HepG2 (cell line): Measurements from ENCODE around the gene DHRS1. TPM values are rescaled to one million over a fixed set of nuclear protein-coding genes. Genes with fewer than 3 reads are reported as not detected.

Experiments
- CENPBD1 ChIP-seq: sonication (generic); formaldehyde crosslinking; IDR thresholded peaks from 2 replicates; pipeline ENCODE4 v1.8.0; 2022; ENCODE audit warnings: missing genetic modification reagents, low read depth, mild to moderate bottlenecking, borderline replicate concordance
- FOSL1 ChIP-seq: sonication (generic); formaldehyde crosslinking; IDR thresholded peaks from 2 replicates; pipeline ENCODE4 v1.9.0; 2021; ENCODE audit warnings: missing genetic modification reagents, borderline replicate concordance
- FOSL2 ChIP-seq: sonication (generic); formaldehyde crosslinking; IDR thresholded peaks from 2 replicates; pipeline ENCODE4 v1.4.0; 2020; ENCODE audit warnings: missing genetic modification reagents
- GABPB1 ChIP-seq: IDR thresholded peaks from 2 replicates; pipeline ENCODE4 v1.6.1; 2016; ENCODE audit warnings: mild to moderate bottlenecking, missing genetic modification reagents, moderate library complexity, missing compliant biosample characterization
- GMEB1 ChIP-seq: sonication (generic); formaldehyde crosslinking; IDR thresholded peaks from 2 replicates; pipeline ENCODE4 v1.5.1; 2020; ENCODE audit warnings: missing genetic modification reagents, mild to moderate bottlenecking, borderline replicate concordance
- KDM2A ChIP-seq: sonication (generic); formaldehyde crosslinking; IDR thresholded peaks from 2 replicates; pipeline ENCODE4 v1.4.0; 2020; ENCODE audit warnings: low read depth, missing genetic modification reagents, borderline replicate concordance
- MAFF ChIP-seq: IDR thresholded peaks from 2 replicates; pipeline ENCODE4 v1.6.1; 2011; ENCODE audit warnings: low read depth, low read length, improper control_type of control experiment
- MIXL1 ChIP-seq: IDR thresholded peaks from 2 replicates; pipeline ENCODE4 v1.6.1; 2016
- NR2C2 ChIP-seq: sonication (generic); formaldehyde crosslinking; IDR thresholded peaks from 2 replicates; pipeline ENCODE4 v1.4.0; 2020; ENCODE audit warnings: missing genetic modification reagents, mild to moderate bottlenecking, moderate library complexity, borderline replicate concordance
- POGZ ChIP-seq: sonication (generic); formaldehyde crosslinking; IDR thresholded peaks from 2 replicates; pipeline ENCODE4 v1.4.0; 2020; ENCODE audit warnings: mild to moderate bottlenecking, missing genetic modification reagents
- SMAD9 ChIP-seq: sonication (generic); formaldehyde crosslinking; IDR thresholded peaks from 2 replicates; pipeline ENCODE4 v1.5.1; 2020; ENCODE audit warnings: mild to moderate bottlenecking, missing genetic modification reagents
- SRSF1 ChIP-seq: fragments of 200-400 bp; formaldehyde crosslinking; optimal IDR thresholded peaks from 2 replicates; pipeline ENCODE3; 2017; ENCODE audit warnings: mild to moderate bottlenecking, low read depth, low read length, moderate library complexity
- TFDP1 ChIP-seq: IDR thresholded peaks from 2 replicates; pipeline ENCODE4 v1.6.1; 2016; ENCODE audit warnings: missing compliant biosample characterization, missing genetic modification reagents, borderline replicate concordance
- ZBTB20 ChIP-seq: sonication (generic); formaldehyde crosslinking; IDR thresholded peaks from 2 replicates; pipeline ENCODE4 v1.8.1; 2023; ENCODE audit warnings: missing genetic modification reagents, low read depth, mild to moderate bottlenecking, borderline replicate concordance
- ZBTB49 ChIP-seq: sonication (generic); formaldehyde crosslinking; IDR thresholded peaks from 2 replicates; pipeline ENCODE4 v1.4.0; 2020; ENCODE audit warnings: missing genetic modification reagents, borderline replicate concordance
- ZNF556 ChIP-seq: sonication (generic); formaldehyde crosslinking; IDR thresholded peaks from 2 replicates; pipeline ENCODE4 v1.4.0; 2020; ENCODE audit warnings: mild to moderate bottlenecking, missing genetic modification reagents, borderline replicate concordance
- ZNF567 ChIP-seq: sonication (generic); formaldehyde crosslinking; IDR thresholded peaks from 2 replicates; pipeline ENCODE4 v1.8.1; 2023; ENCODE audit warnings: mild to moderate bottlenecking, missing genetic modification reagents, borderline replicate concordance
- ZNF670 ChIP-seq: sonication (generic); formaldehyde crosslinking; IDR thresholded peaks from 2 replicates; pipeline ENCODE4 v1.8.0; 2022; ENCODE audit warnings: mild to moderate bottlenecking, missing genetic modification reagents, borderline replicate concordance
- ZNF878 ChIP-seq: sonication (generic); formaldehyde crosslinking; IDR thresholded peaks from 2 replicates; pipeline ENCODE4 v1.8.1; 2023; ENCODE audit warnings: mild to moderate bottlenecking, missing genetic modification reagents, moderate library complexity
- polyA plus RNA-seq, 8 experiments: library from polyadenylated mRNA; depleted of rRNA in 3 of 8; stranded (reverse) in 7 of 8; unstranded in 1 of 8; fragments of >200 nt; fragmentation: Illumina TruSeq in 4 of 8; extraction: Trizol in 4 of 8; gene quantifications; 2 replicates each; pipeline versions ENCODE4 v1.2.1 to v1.2.3, GENCODE V29; 2011 to 2016; ENCODE audit warnings: low read depth in 4 of 8, missing spikeins in 1 of 8, mixed read lengths in 1 of 8; ENCODE audit not compliant: insufficient read depth in 1 of 8
- total RNA-seq, 5 experiments: library from RNA; depleted of rRNA; stranded (reverse); fragments of >200 nt; fragmentation: Illumina TruSeq; extraction: Trizol; gene quantifications; 2 replicates each; pipeline ENCODE4 v1.2.3, GENCODE V29; 2016; ENCODE audit warnings: low read depth in 1 of 5
- TF ChIP-seq, protein P1 (sequence below), 2 experiments: sonication (generic) in 1 of 2; formaldehyde crosslinking in 1 of 2; IDR thresholded peaks; 2 replicates each; pipeline versions ENCODE4 v1.5.1 to v1.6.1; 2011 to 2020; ENCODE audit warnings: borderline replicate concordance in 1 of 2, low read depth in 1 of 2, low read length in 1 of 2, mild to moderate bottlenecking in 1 of 2, missing genetic modification reagents in 1 of 2, moderate library complexity in 1 of 2

DHRS1 gene
- total and polyA plus RNA-seq, 2 of the 13 experiments (the other 11 are each of a cell fraction or from before 2014, with no cell fraction given): 49.8 to 60.8 TPM

DNA sequence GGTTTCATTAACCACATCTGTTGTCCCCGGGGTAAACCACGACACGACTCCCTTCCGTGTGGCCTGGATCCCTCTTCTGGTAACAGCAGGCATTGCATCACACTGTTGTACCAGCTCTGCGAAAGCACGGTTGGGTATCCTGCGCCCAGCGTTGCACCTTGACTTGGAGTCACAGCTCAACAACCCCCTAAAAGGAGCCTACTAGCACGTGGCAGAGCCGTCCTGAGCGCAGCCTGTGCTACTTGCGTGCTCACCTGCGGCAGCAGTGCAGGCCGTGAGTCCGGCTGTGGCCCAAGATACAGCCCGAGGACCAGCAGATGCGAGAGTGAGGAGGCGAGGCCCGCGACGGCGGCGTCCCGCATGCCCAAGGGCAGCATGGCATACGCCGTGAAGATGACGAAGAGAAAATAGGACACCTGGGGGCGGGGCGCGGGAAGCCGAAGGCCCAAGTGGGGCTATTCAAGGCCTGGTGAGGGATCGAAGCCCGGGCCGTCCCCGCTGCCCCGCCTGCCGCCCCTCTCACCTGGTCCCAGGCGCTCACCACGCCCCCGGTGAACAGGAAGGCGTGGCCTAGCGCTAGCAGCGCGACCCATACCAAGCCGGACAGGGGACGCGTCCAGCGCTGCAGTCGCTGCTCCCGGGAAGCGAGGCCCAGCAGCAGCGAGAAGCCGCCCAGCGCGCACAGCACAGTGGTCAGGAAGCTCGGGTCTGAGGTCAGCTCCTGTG is 32.9 kb upstream of the DHRS1 start (continued):
- TF ChIP-seq CENPBD1 (CRISPR knock-in tag): no peak; the same call in 1 of the 2 replicates
- peak; percentile 71; the same call in 1 of the 2 replicates for TF ChIP-seq GMEB1 (CRISPR knock-in tag)
- TF ChIP-seq TFDP1 (CRISPR knock-in tag): peak; percentile 91
- peak; percentile 51 for TF ChIP-seq SRSF1
- TF ChIP-seq ZNF556 (CRISPR knock-in tag): peak; percentile 93; the same call in 1 of the 2 replicates
- peak; percentile 86 for TF ChIP-seq KDM2A (CRISPR knock-in tag)
- peak; percentile 57; the same call in 1 of the 2 replicates for TF ChIP-seq FOSL2 (CRISPR knock-in tag)
- TF ChIP-seq ZBTB20 (CRISPR knock-in tag): peak; percentile 93; the same call in 1 of the 2 replicates
- TF ChIP-seq ZNF567 (CRISPR knock-in tag): peak; percentile 0
- TF ChIP-seq, protein P1, sequence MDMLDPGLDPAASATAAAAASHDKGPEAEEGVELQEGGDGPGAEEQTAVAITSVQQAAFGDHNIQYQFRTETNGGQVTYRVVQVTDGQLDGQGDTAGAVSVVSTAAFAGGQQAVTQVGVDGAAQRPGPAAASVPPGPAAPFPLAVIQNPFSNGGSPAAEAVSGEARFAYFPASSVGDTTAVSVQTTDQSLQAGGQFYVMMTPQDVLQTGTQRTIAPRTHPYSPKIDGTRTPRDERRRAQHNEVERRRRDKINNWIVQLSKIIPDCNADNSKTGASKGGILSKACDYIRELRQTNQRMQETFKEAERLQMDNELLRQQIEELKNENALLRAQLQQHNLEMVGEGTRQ (IDR thresholded peaks at IDR 0.05; ENCODE audit: low read depth, low read length): no peak
- TF ChIP-seq, protein P1 (CRISPR knock-in tag; IDR thresholded peaks at IDR 0.05; ENCODE audit: borderline replicate concordance): no peak
- peak; percentile 60; the same call in 1 of the 2 replicates for TF ChIP-seq ZBTB49
- no peak for TF ChIP-seq FOSL1
- peak; percentile 46 for TF ChIP-seq MIXL1 (CRISPR knock-in tag)
- no peak for TF ChIP-seq MAFF
- TF ChIP-seq NR2C2 (CRISPR knock-in tag): peak; percentile 78
- TF ChIP-seq SMAD9: peak; percentile 95; the same call in 1 of the 2 replicates
- no peak; the same call in 1 of the 2 replicates for TF ChIP-seq POGZ
- TF ChIP-seq GABPB1 (CRISPR knock-in tag): peak; percentile 82
- TF ChIP-seq ZNF670 (CRISPR knock-in tag): peak; percentile 97
- no peak; the same call in 1 of the 2 replicates for TF ChIP-seq ZNF878 (CRISPR knock-in tag)
